GM23248 (cell line): ENCODE data around the gene B3GNT2.

Source experiments
- EZH2 ChIP-seq: fragments of 200-600 bp; sonication (generic); IDR thresholded peaks from 2 replicates; pipeline ENCODE4 v1.6.1; 2018; ENCODE audit warnings: antibody characterized with exemption, mild to moderate bottlenecking; ENCODE audit not compliant: insufficient read depth, poor library complexity, severe bottlenecking
- EZH2phosphoT487 ChIP-seq: fragments of 200-600 bp; sonication (generic); IDR thresholded peaks from 2 replicates; pipeline ENCODE4 v1.6.1; 2018; ENCODE audit warnings: antibody characterized with exemption, moderate library complexity, mild to moderate bottlenecking, low read depth; ENCODE audit not compliant: insufficient read depth

- TF ChIP-seq EZH2 (no peak), EZH2phosphoT487 (no peak)
Measured at GRCh38 chr2:62266433-62267038, 70.6 kb downstream of the B3GNT2 start.
